ENCODE results near the gene EVX1. TPM values are rescaled to one million over a fixed set of nuclear protein-coding genes. Genes with fewer than 3 reads are reported as not detected.

The EVX1 gene
- total RNA-seq, 1 donor from 2014 or later = 0.41 TPM

DNA sequence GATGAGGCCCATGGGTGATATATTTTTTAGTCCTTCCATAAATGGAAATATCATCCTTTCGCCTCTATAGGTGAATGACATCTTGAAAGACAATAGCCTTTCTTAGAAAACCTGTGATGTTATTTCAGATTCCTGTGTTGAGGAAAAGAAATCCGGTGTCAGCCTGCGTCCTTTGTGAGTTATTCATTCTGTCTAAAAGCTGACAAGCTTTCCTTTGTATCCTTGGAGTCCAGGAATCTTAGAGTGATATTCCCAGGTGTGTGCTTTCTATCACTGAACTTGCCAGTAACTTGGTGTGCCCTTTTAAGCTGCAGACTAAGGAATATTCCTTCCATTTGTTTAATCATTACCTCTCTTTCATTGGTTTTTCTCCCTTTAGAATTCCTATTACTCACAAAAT lies 41.0 kb downstream of the EVX1 start:
- no peaks in the 10 kb centered on the region for H3K9me3 Mint-ChIP-seq
- DNase-seq (ENCODE audit: extremely low spot score, unreplicated experiment) = no peak
- H3K4me1 Mint-ChIP-seq (ENCODE audit: unreplicated experiment) = no peaks in the 10 kb centered on the region
- TF ChIP-seq, protein P1, sequence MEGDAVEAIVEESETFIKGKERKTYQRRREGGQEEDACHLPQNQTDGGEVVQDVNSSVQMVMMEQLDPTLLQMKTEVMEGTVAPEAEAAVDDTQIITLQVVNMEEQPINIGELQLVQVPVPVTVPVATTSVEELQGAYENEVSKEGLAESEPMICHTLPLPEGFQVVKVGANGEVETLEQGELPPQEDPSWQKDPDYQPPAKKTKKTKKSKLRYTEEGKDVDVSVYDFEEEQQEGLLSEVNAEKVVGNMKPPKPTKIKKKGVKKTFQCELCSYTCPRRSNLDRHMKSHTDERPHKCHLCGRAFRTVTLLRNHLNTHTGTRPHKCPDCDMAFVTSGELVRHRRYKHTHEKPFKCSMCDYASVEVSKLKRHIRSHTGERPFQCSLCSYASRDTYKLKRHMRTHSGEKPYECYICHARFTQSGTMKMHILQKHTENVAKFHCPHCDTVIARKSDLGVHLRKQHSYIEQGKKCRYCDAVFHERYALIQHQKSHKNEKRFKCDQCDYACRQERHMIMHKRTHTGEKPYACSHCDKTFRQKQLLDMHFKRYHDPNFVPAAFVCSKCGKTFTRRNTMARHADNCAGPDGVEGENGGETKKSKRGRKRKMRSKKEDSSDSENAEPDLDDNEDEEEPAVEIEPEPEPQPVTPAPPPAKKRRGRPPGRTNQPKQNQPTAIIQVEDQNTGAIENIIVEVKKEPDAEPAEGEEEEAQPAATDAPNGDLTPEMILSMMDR (conservative IDR thresholded peaks at IDR 0.05) = no peak
- H3K36me3 Mint-ChIP-seq = no peaks in the 10 kb centered on the region
- peaks cover 33% of the 10 kb centered on the region for H3K27me3 Mint-ChIP-seq
- no peak overlapping the region for H3K4me3 Mint-ChIP-seq
- H3K27ac Mint-ChIP-seq = no peak overlapping the region

DNA sequence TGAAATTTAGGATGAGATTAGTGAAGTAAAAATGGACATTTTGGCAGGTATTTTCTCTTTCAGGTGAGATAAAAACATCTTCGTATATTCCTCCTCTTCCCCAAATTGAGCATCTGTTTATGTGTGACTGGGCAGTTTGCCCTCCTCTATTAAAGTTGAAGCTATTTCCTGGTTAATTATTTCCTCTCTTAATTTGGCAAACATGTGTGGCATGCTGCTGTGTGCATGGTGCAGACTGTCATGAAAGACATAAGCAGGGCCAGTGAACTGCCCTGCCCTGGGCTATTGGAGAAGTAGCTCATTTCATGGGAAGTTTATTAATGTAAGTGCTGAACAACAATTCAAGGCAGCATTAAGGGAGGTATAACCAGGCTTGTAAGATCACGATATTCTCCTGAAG lies 52.6 kb downstream of the EVX1 start:
- Mint-ChIP-seq H3K4me1 (ENCODE audit: unreplicated experiment) (no peaks in the 10 kb centered on the region), H3K4me3 (no peak overlapping the region), H3K36me3 (no peaks in the 10 kb centered on the region), H3K27me3 (peaks cover 13% of the 10 kb centered on the region), H3K9me3 (no peaks in the 10 kb centered on the region), H3K27ac (no peak overlapping the region)
- no peak for DNase-seq (ENCODE audit: extremely low spot score, unreplicated experiment)
- TF ChIP-seq, protein P1 (conservative IDR thresholded peaks at IDR 0.05) = no peak

DNA sequence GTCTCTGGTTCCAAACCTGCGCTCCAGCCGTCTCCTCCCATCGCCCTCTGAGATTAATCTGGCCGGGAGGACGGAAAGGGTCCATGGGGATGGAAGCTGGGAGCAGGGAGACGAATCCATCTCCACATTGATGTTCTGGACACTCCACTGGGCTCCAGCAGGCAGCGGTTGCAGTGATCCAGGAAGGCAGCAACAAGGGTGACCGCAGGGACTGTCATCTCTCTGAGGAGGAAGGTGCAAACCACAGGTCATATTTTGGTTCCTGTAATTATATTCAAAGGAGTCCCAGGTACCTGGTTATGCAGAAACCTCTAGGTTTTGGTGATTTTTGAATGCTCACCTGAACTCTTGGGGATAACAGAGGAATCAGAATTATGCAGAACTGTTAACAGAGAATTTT lies 54.8 kb downstream of the EVX1 start:
- no peak for DNase-seq (ENCODE audit: extremely low spot score, unreplicated experiment)
- H3K36me3 Mint-ChIP-seq = no peaks in the 10 kb centered on the region
- no peaks in the 10 kb centered on the region for H3K9me3 Mint-ChIP-seq
- H3K27ac Mint-ChIP-seq = no peak overlapping the region
- H3K27me3 Mint-ChIP-seq = peaks cover 13% of the 10 kb centered on the region
- TF ChIP-seq, protein P1 (conservative IDR thresholded peaks at IDR 0.05) = no peak
- no peaks in the 10 kb centered on the region for H3K4me1 Mint-ChIP-seq (ENCODE audit: unreplicated experiment)
- H3K4me3 Mint-ChIP-seq = no peak overlapping the region

Other genes starting within 250 kb of the EVX1 start
- gene HOXA1, start 146.8 kb upstream of the EVX1 start, total RNA-seq (ENCODE audit: low replicate concordance) = 9.5 and 22.0 TPM in 2 replicates
- 7.7 and 26.8 TPM in 2 replicates for gene HOXA2, start 140.1 kb upstream of the EVX1 start, total RNA-seq (ENCODE audit: low replicate concordance)
- gene HOXA4, start 112.0 kb upstream of the EVX1 start, total RNA-seq (ENCODE audit: low replicate concordance) = 28.5 and 37.6 TPM in 2 replicates
- gene HOXA5, start 99.1 kb upstream of the EVX1 start, total RNA-seq (ENCODE audit: low replicate concordance) = 55.0 and 77.7 TPM in 2 replicates
- gene HOXA6, start 95.0 kb upstream of the EVX1 start, total RNA-seq (ENCODE audit: low replicate concordance) = 4.2 and 10.9 TPM in 2 replicates
- 40.5 and 92.8 TPM in 2 replicates for gene HOXA3, start 90.2 kb upstream of the EVX1 start, total RNA-seq (ENCODE audit: low replicate concordance)
- gene HOXA7, start 86.1 kb upstream of the EVX1 start, total RNA-seq (ENCODE audit: low replicate concordance) = 3.2 and 6.2 TPM in 2 replicates
- 0.67 and 4.1 TPM in 2 replicates for gene HOXA9, start 77.3 kb upstream of the EVX1 start, total RNA-seq (ENCODE audit: low replicate concordance)
- 0.29 and 4.9 TPM in 2 replicates for gene HOXA10, start 68.5 kb upstream of the EVX1 start, total RNA-seq (ENCODE audit: low replicate concordance)
- gene HOXA11, start 57.6 kb upstream of the EVX1 start, total RNA-seq (ENCODE audit: low replicate concordance) = 1.2 TPM in 1 of 2 replicates, not detected in the other
- gene HOXA13, start 42.7 kb upstream of the EVX1 start, total RNA-seq (ENCODE audit: low replicate concordance) = 0.75 and 1.5 TPM in 2 replicates